Activated naive CD8-positive, alpha-beta T cell treated with anti-CD3 and anti-CD28 coated beads, Interleukin-2, amount 10 ng/mL, durations not matched to agents 7 days and 5 days (primary cell): ENCODE results near the gene FAM168A. TPM values are rescaled to one million over a fixed set of nuclear protein-coding genes. Genes with fewer than 3 reads are reported as not detected.

Experiments
- ATAC-seq: fragments of 150-1000 bp; cut with Tn5 transposase; one replicate; pipeline ENCODE4 v1.10.0; 2021; ENCODE audit warnings: low read depth, moderate library complexity
- POLR2A ChIA-PET: fragments of 350-600 bp; sonication (Branson Sonifier 250); formaldehyde crosslinking; loops from one replicate; lab custom pipeline; 2021; ENCODE audit warnings: antibody characterized with exemption; lab: Charles Lee
- DNase-seq: peaks from one replicate; pipeline ENCODE4 v3.0.0; 2021
- H3K27ac Mint-ChIP-seq: one replicate; pipeline ENCODE4 v1.8.0; 2022; ENCODE audit warnings: mild to moderate bottlenecking, mixed read lengths
- H3K27me3 Mint-ChIP-seq: one replicate; pipeline ENCODE4 v1.8.0; 2022; ENCODE audit warnings: mild to moderate bottlenecking, moderate library complexity, mixed read lengths
- H3K36me3 Mint-ChIP-seq: one replicate; pipeline ENCODE4 v1.8.0; 2021; ENCODE audit warnings: mild to moderate bottlenecking, mixed read lengths
- H3K4me1 Mint-ChIP-seq: one replicate; pipeline ENCODE4 v1.8.0; 2021; ENCODE audit warnings: mixed read lengths
- H3K4me3 Mint-ChIP-seq: one replicate; pipeline ENCODE4 v1.8.0; 2022; ENCODE audit warnings: mild to moderate bottlenecking, moderate library complexity, mixed read lengths
- H3K9me3 Mint-ChIP-seq: one replicate; pipeline ENCODE4 v1.8.0; 2021; ENCODE audit warnings: mixed read lengths
- total RNA-seq, 2 experiments: library from RNA; stranded (reverse); gene quantifications; one replicate each; pipeline ENCODE4 v1.2.3, GENCODE V29; 2021

Gene FAM168A
- total RNA-seq, 2 experiments from 2014 or later: 27.3 to 31.0 TPM

DNA sequence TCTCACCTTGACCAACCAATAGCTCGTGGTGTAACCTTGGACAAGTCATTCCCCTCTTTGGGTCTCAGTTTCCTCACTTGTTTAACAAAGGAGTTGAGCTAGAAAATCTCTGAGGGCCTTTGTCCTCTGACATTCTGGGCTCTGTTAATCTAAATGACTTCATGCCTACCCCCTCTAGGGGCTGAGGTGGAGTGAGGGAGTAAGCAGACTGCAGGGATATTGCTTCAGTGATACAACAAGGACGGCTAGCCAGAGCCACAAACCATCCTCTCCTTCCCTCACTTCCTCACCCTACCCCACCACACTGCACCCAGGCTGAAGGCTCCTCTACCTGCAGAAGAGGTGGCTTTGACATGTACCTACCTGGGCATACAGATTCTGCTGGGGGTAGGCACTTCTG, 186.9 kb downstream of the FAM168A start:
- H3K27ac Mint-ChIP-seq: no peak overlapping the region
- DNase-seq (no peak), ATAC-seq (no peak)
- H3K36me3 Mint-ChIP-seq: peaks cover 14% of the 10 kb centered on the region
- no peaks in the 10 kb centered on the region for H3K9me3 Mint-ChIP-seq
- POLR2A ChIA-PET: interaction anchor here (1.1 to 1.5 kb wide), 2 partner anchors 11 to 27 kb away, joined by 3 read pairs; no protein-coding TSS in a partner anchor
- H3K4me3 Mint-ChIP-seq: no peak overlapping the region
- H3K27me3 Mint-ChIP-seq: no peaks in the 10 kb centered on the region
- H3K4me1 Mint-ChIP-seq: peaks cover 11% of the 10 kb centered on the region

GRCh38 chr11:73410627-73411026, 187.3 kb downstream of the FAM168A start:
- H3K4me3 Mint-ChIP-seq: no peak overlapping the region
- no peak for ATAC-seq
- no peaks in the 10 kb centered on the region for H3K27me3 Mint-ChIP-seq
- no peak for DNase-seq
- H3K27ac Mint-ChIP-seq: no peak overlapping the region
- H3K4me1 Mint-ChIP-seq: peaks cover 11% of the 10 kb centered on the region
- H3K36me3 Mint-ChIP-seq: peaks cover 14% of the 10 kb centered on the region
- POLR2A ChIA-PET: interaction anchor here (1.1 to 1.5 kb wide), 2 partner anchors 11 to 26 kb away, joined by 3 read pairs; no protein-coding TSS in a partner anchor
- H3K9me3 Mint-ChIP-seq: no peaks in the 10 kb centered on the region

DNA sequence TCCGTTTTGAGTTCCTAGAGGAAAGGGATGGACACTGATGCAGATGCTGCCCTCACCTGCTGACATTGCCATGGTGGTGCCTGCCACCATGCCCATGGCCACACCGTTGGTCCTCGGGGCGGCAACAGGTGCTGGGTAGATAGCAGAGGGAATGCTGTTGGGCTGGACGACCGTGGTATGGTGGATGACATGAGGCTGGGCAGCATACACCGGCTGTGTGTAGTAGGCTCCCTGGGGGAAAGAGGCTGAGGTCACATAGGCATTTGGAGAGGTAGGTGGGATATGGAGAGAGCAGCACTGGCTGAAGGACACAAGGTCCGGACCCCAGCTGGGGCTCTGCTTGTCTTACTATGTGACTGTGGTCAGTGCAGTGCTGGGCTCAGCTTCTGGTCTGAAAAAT, 188.5 kb downstream of the FAM168A start:
- H3K36me3 Mint-ChIP-seq: peaks cover 14% of the 10 kb centered on the region
- H3K4me3 Mint-ChIP-seq: no peak overlapping the region
- no peak overlapping the region for H3K27ac Mint-ChIP-seq
- no peaks in the 10 kb centered on the region for H3K9me3 Mint-ChIP-seq
- ATAC-seq (no peak), DNase-seq (no peak)
- peaks cover 4% of the 10 kb centered on the region for H3K4me1 Mint-ChIP-seq
- POLR2A ChIA-PET: no interaction called here
- no peaks in the 10 kb centered on the region for H3K27me3 Mint-ChIP-seq

DNA sequence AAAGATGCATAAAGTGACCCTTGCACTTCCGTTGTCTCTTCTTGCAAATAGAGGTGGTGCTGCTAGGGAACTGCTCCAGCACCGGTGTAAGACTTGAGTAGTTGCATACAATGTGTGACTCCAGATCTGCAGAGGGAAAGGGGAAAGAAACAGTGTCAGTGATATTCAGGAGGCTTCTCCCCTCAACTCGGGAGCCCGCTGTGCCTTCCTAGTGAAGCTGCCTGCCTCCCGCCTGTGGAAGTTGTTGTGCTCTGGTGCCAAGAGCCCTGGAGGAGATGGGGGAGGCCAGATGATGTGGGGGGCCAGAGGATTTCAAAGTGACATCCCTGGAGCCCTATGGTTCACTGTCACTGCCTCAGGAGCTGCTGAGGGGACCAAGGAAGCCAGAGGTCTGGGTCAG, 191.3 kb downstream of the FAM168A start:
- peaks cover 9% of the 10 kb centered on the region for H3K36me3 Mint-ChIP-seq
- POLR2A ChIA-PET: no interaction called here

DNA sequence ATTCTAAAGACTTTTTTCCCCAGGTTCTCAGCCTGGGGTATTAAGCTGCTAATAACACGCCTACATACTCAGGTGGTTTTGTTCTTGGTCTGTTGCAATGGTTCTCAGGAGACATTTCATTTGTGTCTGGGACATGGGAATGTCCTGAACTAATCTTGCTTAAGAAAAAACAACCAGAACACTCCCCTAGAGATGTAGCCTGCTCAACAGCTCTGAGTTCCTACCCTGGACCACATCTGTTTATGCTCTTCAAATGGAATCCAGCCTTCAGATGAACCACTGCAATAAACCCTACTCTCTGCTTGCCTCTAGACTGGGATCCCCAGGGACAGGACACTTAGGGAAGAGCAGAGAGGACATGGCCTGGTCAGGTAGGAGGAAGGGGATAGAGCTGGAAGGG, 191.8 kb downstream of the FAM168A start:
- no peak overlapping the region for H3K27ac Mint-ChIP-seq
- no peak overlapping the region for H3K4me3 Mint-ChIP-seq
- DNase-seq (no peak), ATAC-seq (no peak)
- POLR2A ChIA-PET: no interaction called here
- H3K4me1 Mint-ChIP-seq: no peaks in the 10 kb centered on the region
- H3K27me3 Mint-ChIP-seq: no peaks in the 10 kb centered on the region
- H3K9me3 Mint-ChIP-seq: no peaks in the 10 kb centered on the region
- peaks cover 9% of the 10 kb centered on the region for H3K36me3 Mint-ChIP-seq

More for the DNA sequence above, 191.3 kb downstream of the FAM168A start:
- DNase-seq: no peak
- no peak overlapping the region for H3K27ac Mint-ChIP-seq
- H3K4me1 Mint-ChIP-seq: no peaks in the 10 kb centered on the region
- H3K27me3 Mint-ChIP-seq: no peaks in the 10 kb centered on the region
- no peak overlapping the region for H3K4me3 Mint-ChIP-seq
- H3K9me3 Mint-ChIP-seq: no peaks in the 10 kb centered on the region
- no peak for ATAC-seq

GRCh38 chr11:73405146-73405510, 192.8 kb downstream of the FAM168A start:
- Mint-ChIP-seq H3K36me3 (peaks cover 9% of the 10 kb centered on the region), H3K4me1 (no peaks in the 10 kb centered on the region), H3K27ac (no peak overlapping the region), H3K27me3 (no peaks in the 10 kb centered on the region), H3K9me3 (no peaks in the 10 kb centered on the region), H3K4me3 (no peak overlapping the region)
- ATAC-seq (no peak), DNase-seq (no peak)
- POLR2A ChIA-PET: no interaction called here

GRCh38 chr11:73404506-73405145, 193.3 kb downstream of the FAM168A start:
- H3K9me3 Mint-ChIP-seq: no peaks in the 10 kb centered on the region
- H3K4me1 Mint-ChIP-seq: no peaks in the 10 kb centered on the region
- H3K36me3 Mint-ChIP-seq: peaks cover 9% of the 10 kb centered on the region
- DNase-seq (no peak), ATAC-seq (no peak)
- no peak overlapping the region for H3K27ac Mint-ChIP-seq
- POLR2A ChIA-PET: no interaction called here
- H3K27me3 Mint-ChIP-seq: no peaks in the 10 kb centered on the region
- H3K4me3 Mint-ChIP-seq: no peak overlapping the region

DNA sequence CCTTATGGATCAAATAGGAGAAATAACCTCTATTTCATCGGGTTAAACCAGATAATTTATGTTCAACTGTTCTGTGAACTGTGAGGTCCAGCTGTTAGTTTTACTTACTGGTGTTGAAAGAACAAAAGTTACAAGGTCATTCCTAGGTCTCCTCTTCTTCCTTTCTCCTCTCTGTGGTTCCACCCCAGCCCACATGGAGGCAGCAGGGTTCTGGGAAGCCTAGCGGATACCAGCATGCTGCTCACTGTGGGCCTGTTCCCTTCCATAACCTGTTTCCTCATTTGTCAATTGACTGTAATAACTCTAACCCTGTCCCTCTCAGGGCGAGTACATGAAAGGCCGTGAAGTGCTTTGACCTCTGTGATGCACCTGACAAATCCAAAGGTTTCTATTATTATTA, 193.9 kb downstream of the FAM168A start:
- Mint-ChIP-seq H3K27me3 (no peaks in the 10 kb centered on the region), H3K27ac (no peak overlapping the region), H3K4me3 (no peak overlapping the region), H3K4me1 (peaks cover 4% of the 10 kb centered on the region), H3K36me3 (peaks cover 8% of the 10 kb centered on the region), H3K9me3 (no peaks in the 10 kb centered on the region)
- POLR2A ChIA-PET: no interaction called here
- no peak for DNase-seq
- ATAC-seq: no peak

- H3K4me3 Mint-ChIP-seq: no peak overlapping the region
- H3K27me3 Mint-ChIP-seq: no peaks in the 10 kb centered on the region
- no peaks in the 10 kb centered on the region for H3K9me3 Mint-ChIP-seq
- no peak overlapping the region for H3K27ac Mint-ChIP-seq
- no peak for ATAC-seq
- H3K36me3 Mint-ChIP-seq: peaks cover 5% of the 10 kb centered on the region
- POLR2A ChIA-PET: no interaction called here
- peaks cover 4% of the 10 kb centered on the region for H3K4me1 Mint-ChIP-seq
- DNase-seq: no peak
Measured at GRCh38 chr11:73403541-73403940, 194.4 kb downstream of the FAM168A start.

- no peaks in the 10 kb centered on the region for H3K9me3 Mint-ChIP-seq
- H3K27ac Mint-ChIP-seq: no peak overlapping the region
- no peak overlapping the region for H3K4me3 Mint-ChIP-seq
- peaks cover 4% of the 10 kb centered on the region for H3K4me1 Mint-ChIP-seq
- H3K27me3 Mint-ChIP-seq: no peaks in the 10 kb centered on the region
- DNase-seq (peak; percentile 25), ATAC-seq (peak; percentile 19)
- POLR2A ChIA-PET: no interaction called here
- peaks cover 5% of the 10 kb centered on the region for H3K36me3 Mint-ChIP-seq
Measured at GRCh38 chr11:73402834-73403185, 195.1 kb downstream of the FAM168A start.

GRCh38 chr11:73401924-73402833, 195.7 kb downstream of the FAM168A start:
- Mint-ChIP-seq H3K4me1 (peaks cover 4% of the 10 kb centered on the region), H3K4me3 (no peak overlapping the region)

DNA sequence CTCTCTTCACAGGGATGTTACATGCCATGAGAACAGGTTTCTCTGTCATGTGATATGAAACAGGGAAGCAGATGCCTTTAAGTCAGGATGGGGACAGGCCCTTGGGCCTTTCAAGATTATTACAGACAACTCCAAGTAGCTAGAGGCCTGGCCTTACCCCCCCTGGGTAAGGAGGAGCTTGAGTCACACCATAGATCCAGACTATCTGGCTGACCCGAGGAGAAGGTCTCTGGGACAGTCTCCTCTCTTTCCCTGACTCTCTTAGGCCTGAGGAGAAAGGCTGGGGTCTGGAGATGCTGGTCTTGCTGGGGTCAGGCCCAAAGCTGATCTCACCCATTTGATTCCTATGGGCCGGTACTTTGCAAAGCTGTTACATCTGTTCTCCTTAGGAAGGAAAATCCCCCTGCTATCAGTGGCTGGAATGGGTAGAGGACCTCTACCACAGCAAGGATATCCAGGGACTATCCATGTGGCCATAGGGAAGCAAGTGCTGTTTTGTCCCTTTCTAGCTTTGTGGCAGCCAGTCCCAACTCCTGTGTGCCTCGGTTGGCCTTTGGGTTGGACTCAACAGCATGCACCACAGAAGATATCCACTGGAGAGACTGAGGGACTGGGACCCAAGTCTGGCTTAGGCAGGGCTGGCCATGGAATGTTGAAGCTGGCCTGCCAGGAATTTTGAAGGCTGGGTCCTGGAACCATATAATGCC, 196.5 kb downstream of the FAM168A start:
- Mint-ChIP-seq H3K4me1 (peaks cover 4% of the 10 kb centered on the region), H3K27ac (no peak overlapping the region), H3K9me3 (no peaks in the 10 kb centered on the region), H3K4me3 (no peak overlapping the region), H3K36me3 (peaks cover 12% of the 10 kb centered on the region), H3K27me3 (no peaks in the 10 kb centered on the region)
- DNase-seq: no peak
- no peak for ATAC-seq
- POLR2A ChIA-PET: no interaction called here

More at GRCh38 chr11:73401924-73402833, 195.7 kb downstream of the FAM168A start:
- ATAC-seq (no peak), DNase-seq (no peak)
- Mint-ChIP-seq H3K36me3 (peaks cover 9% of the 10 kb centered on the region), H3K9me3 (no peaks in the 10 kb centered on the region), H3K27ac (no peak overlapping the region), H3K27me3 (no peaks in the 10 kb centered on the region)
- POLR2A ChIA-PET: no interaction called here

GRCh38 chr11:73400293-73400692, 197.6 kb downstream of the FAM168A start:
- Mint-ChIP-seq H3K4me1 (peaks cover 4% of the 10 kb centered on the region), H3K36me3 (peaks cover 12% of the 10 kb centered on the region), H3K9me3 (no peaks in the 10 kb centered on the region), H3K27ac (no peak overlapping the region), H3K4me3 (no peak overlapping the region), H3K27me3 (no peaks in the 10 kb centered on the region)
- ATAC-seq (no peak), DNase-seq (no peak)
- POLR2A ChIA-PET: interaction anchor here (1.1 kb wide), 1 partner anchor 11 kb away, joined by 3 read pairs; no protein-coding TSS in a partner anchor
